MCF 10A (cell line): ENCODE data around the gene BCL6B. TPM values are rescaled to one million over a fixed set of nuclear protein-coding genes. Genes with fewer than 3 reads are reported as not detected.

Experiments
- BruUV-seq: library from RNA; stranded (reverse); fragments of 400-500 nt; replicated peaks from 2 replicates; lab custom pipeline; 2021; lab: Mats Ljungman, UMichigan
- CTCF ChIA-PET: fragments of 300-600 bp; sonication (Branson Sonifier 250); formaldehyde crosslinking; extraction: SDS; loops from one replicate; lab custom pipeline; 2021; ENCODE audit warnings: antibody characterized with exemption, inconsistent platforms; lab: Yijun Ruan, JAX
- POLR2A ChIA-PET: fragments of 300-600, 350-650 bp; sonication (Branson Sonifier 250); formaldehyde crosslinking; extraction: SDS; loops from one replicate; lab custom pipeline; 2020; ENCODE audit warnings: antibody characterized with exemption, inconsistent platforms; lab: Yijun Ruan, JAX
- DNase-seq: peaks from one replicate; pipeline ENCODE4 v3.0.0-alpha.2; 2018; ENCODE audit not compliant: unreplicated experiment
- H3K27ac Mint-ChIP-seq: one replicate; pipeline ENCODE4 v1.8.0; 2022; ENCODE audit warnings: mild to moderate bottlenecking, low read depth, mixed read lengths; ENCODE audit not compliant: unreplicated experiment
- H3K27me3 Mint-ChIP-seq: one replicate; pipeline ENCODE4 v1.8.0; 2022; ENCODE audit warnings: mixed read lengths; ENCODE audit not compliant: insufficient read depth, unreplicated experiment
- H3K36me3 Mint-ChIP-seq: one replicate; pipeline ENCODE4 v1.8.0; 2022; ENCODE audit warnings: mild to moderate bottlenecking, moderate library complexity, mixed read lengths; ENCODE audit not compliant: insufficient read depth, unreplicated experiment
- H3K4me1 Mint-ChIP-seq: one replicate; pipeline ENCODE4 v1.8.0; 2022; ENCODE audit warnings: mixed read lengths; ENCODE audit not compliant: insufficient read depth, unreplicated experiment
- H3K4me3 Mint-ChIP-seq: one replicate; pipeline ENCODE4 v1.8.0; 2022; ENCODE audit warnings: mild to moderate bottlenecking, moderate library complexity, mixed read lengths; ENCODE audit not compliant: unreplicated experiment
- H3K9me3 Mint-ChIP-seq: one replicate; pipeline ENCODE4 v1.8.0; 2022; ENCODE audit warnings: mixed read lengths; ENCODE audit not compliant: unreplicated experiment
- CTCF ChIP-seq: fragments of 200-600 bp; IDR thresholded peaks from one replicate; pipeline ENCODE4 v1.8.0; 2022; ENCODE audit warnings: antibody characterized with exemption, mild to moderate bottlenecking; ENCODE audit not compliant: unreplicated experiment
- intact Hi-C: fragments of 100-400 bp; cut with micrococcal nuclease; formaldehyde crosslinking; loops from 2 replicates; pipeline ENCODE4 v1.14.1; 2022
- total RNA-seq: library from RNA; stranded (reverse); gene quantifications from 2 replicates; pipeline ENCODE4 v1.2.3, GENCODE V29; 2022

The BCL6B gene
- total RNA-seq, 1 experiment from 2014 or later = not detected

GRCh38 chr17:7016418-7016817 is 6.4 kb upstream of the BCL6B start:
- Mint-ChIP-seq H3K27ac (no peak overlapping the region), H3K36me3 (peaks cover 24% of the 10 kb centered on the region), H3K9me3 (no peaks in the 10 kb centered on the region), H3K4me1 (peaks cover 17% of the 10 kb centered on the region), H3K27me3 (no peaks in the 10 kb centered on the region), H3K4me3 (no peak overlapping the region)
- DNase-seq = no peak
- BruUV-seq = no TSS peak
- TF ChIP-seq CTCF = no peak
- intact Hi-C loops = no loop called here
- ChIA-PET POLR2A (interaction anchor here (0.8 to 1.6 kb wide), 2 partner anchors 20 to 375 kb away, joined by 3 to 6 read pairs; partner anchors contain the start of genes SLC16A13 and TXNDC17), CTCF (interaction anchor here (1.6 to 1.8 kb wide), 2 partner anchors 12 to 120 kb away, joined by 3 to 4 read pairs; no protein-coding TSS in a partner anchor)

- Mint-ChIP-seq H3K4me3 (no peak overlapping the region), H3K27me3 (no peaks in the 10 kb centered on the region), H3K4me1 (peaks cover 23% of the 10 kb centered on the region), H3K27ac (no peak overlapping the region), H3K9me3 (no peaks in the 10 kb centered on the region), H3K36me3 (peaks cover 24% of the 10 kb centered on the region)
- DNase-seq = no peak
- TF ChIP-seq CTCF = no peak
- intact Hi-C loops = no loop called here
- POLR2A ChIA-PET = interaction anchor here (1.6 kb wide), 1 partner anchor 376 kb away, joined by 6 read pairs; the partner anchor contains the start of gene TXNDC17
- CTCF ChIA-PET = interaction anchor here (0.6 to 5.3 kb wide), 2 partner anchors 174 to 340 kb away, joined by 3 to 48 read pairs; no protein-coding TSS in a partner anchor
- no TSS peak for BruUV-seq
Observed at GRCh38 chr17:7016886-7017826, 5.7 kb upstream of the BCL6B start.

GRCh38 chr17:7017827-7018200 is 5.0 kb upstream of the BCL6B start:
- CTCF ChIA-PET = interaction anchor here (5.3 kb wide), 1 partner anchor 174 kb away, joined by 48 read pairs; no protein-coding TSS in a partner anchor
- peaks cover 23% of the 10 kb centered on the region for H3K4me1 Mint-ChIP-seq
- H3K27me3 Mint-ChIP-seq = no peaks in the 10 kb centered on the region
- H3K9me3 Mint-ChIP-seq = no peaks in the 10 kb centered on the region
- BruUV-seq = no TSS peak
- peaks cover 21% of the 10 kb centered on the region for H3K36me3 Mint-ChIP-seq
- DNase-seq = no peak
- intact Hi-C loops = no loop called here
- POLR2A ChIA-PET = no interaction called here
- H3K4me3 Mint-ChIP-seq = no peak overlapping the region
- TF ChIP-seq CTCF = no peak
- H3K27ac Mint-ChIP-seq = no peak overlapping the region

GRCh38 chr17:7018331-7018964 is 4.4 kb upstream of the BCL6B start:
- Mint-ChIP-seq H3K4me1 (peaks cover 23% of the 10 kb centered on the region), H3K9me3 (no peaks in the 10 kb centered on the region), H3K27me3 (no peaks in the 10 kb centered on the region), H3K36me3 (peaks cover 15% of the 10 kb centered on the region), H3K27ac (no peak overlapping the region), H3K4me3 (no peak overlapping the region)
- intact Hi-C loops = no loop called here
- no peak for TF ChIP-seq CTCF
- POLR2A ChIA-PET = interaction anchor here (0.7 kb wide), 1 partner anchor 132 kb away, joined by 3 read pairs; no protein-coding TSS in a partner anchor
- DNase-seq = no peak
- BruUV-seq = no TSS peak
- CTCF ChIA-PET = interaction anchor here (0.7 to 5.3 kb wide), 4 partner anchors 9 to 569 kb away, joined by 3 to 48 read pairs (median 4); no protein-coding TSS in a partner anchor
